IgD-negative memory B cell (primary cell): ENCODE measurements around the gene TNNC2. TPM values are rescaled to one million over a fixed set of nuclear protein-coding genes. Genes with fewer than 3 reads are reported as not detected.
"Not testable (repeated sequence)": the region's sequence is repeated elsewhere in the genome, so short reads cannot be mapped to it uniquely, and the experiment has no call there.

Experiments used
- H3K27ac Mint-ChIP-seq, 3 donors: one replicate each; pipeline ENCODE4 v1.8.0; 2020 to 2022; ENCODE audit warnings: mild to moderate bottlenecking in 3 of 3, mixed read lengths in 3 of 3, moderate library complexity in 1 of 3
- H3K27me3 Mint-ChIP-seq: one replicate; pipeline ENCODE4 v1.8.0; 2021; ENCODE audit warnings: mixed read lengths
- H3K36me3 Mint-ChIP-seq: one replicate; pipeline ENCODE4 v1.8.0; 2020; ENCODE audit warnings: mild to moderate bottlenecking, mixed read lengths
- H3K4me1 Mint-ChIP-seq, 3 donors: one replicate each; pipeline ENCODE4 v1.8.0; 2020 to 2022; ENCODE audit warnings: mixed read lengths in 3 of 3, mild to moderate bottlenecking in 1 of 3
- H3K4me3 Mint-ChIP-seq, 4 donors: one replicate each; pipeline ENCODE4 v1.8.0; 2020 to 2022; ENCODE audit warnings: mild to moderate bottlenecking in 4 of 4, mixed read lengths in 4 of 4, moderate library complexity in 3 of 4
- H3K9me3 Mint-ChIP-seq, 3 donors: one replicate each; pipeline ENCODE4 v1.8.0; 2020 to 2021; ENCODE audit warnings: mixed read lengths in 3 of 3, mild to moderate bottlenecking in 1 of 3
- polyA plus RNA-seq: library from polyadenylated mRNA; unstranded; fragments of 300-500 nt; fragmentation: Illumina TruSeq; gene quantifications from one replicate; pipeline ENCODE4 v1.2.3, GENCODE V29; 2021

Gene TNNC2
- polyA plus RNA-seq, 1 donor from 2014 or later, result 3.2 TPM

DNA sequence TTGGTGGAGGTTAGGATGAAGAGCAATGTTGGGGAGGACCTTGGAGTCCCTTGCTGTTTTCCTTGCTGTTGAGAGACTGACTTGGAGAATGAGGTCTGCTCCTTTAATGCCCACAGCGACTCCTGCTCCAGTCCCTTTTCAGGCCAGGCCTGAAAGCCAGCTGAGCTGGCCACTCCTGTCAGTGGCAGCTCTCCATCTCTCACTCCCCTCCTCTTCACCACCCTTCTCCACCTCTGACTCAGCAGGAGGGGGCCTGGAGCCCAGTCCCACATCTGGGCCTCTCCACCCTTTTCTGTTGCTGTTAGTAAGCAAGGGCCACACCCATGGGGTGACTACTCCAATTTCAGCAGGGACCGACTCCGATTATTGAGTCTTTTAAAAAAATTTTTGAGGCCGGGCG is 8.7 kb upstream of the TNNC2 start:
- Mint-ChIP-seq H3K4me1 (peaks cover 5 to 6% (median 6%) of the 10 kb centered on the region in 3 donors), H3K9me3 (no peaks in the 10 kb centered on the region), H3K27ac (no peak overlapping the region), H3K4me3 (peak overlapping the region; percentile 25 to 72 (median 54)), H3K27me3 (peaks cover 3% of the 10 kb centered on the region), H3K36me3 (no peaks in the 10 kb centered on the region)

DNA sequence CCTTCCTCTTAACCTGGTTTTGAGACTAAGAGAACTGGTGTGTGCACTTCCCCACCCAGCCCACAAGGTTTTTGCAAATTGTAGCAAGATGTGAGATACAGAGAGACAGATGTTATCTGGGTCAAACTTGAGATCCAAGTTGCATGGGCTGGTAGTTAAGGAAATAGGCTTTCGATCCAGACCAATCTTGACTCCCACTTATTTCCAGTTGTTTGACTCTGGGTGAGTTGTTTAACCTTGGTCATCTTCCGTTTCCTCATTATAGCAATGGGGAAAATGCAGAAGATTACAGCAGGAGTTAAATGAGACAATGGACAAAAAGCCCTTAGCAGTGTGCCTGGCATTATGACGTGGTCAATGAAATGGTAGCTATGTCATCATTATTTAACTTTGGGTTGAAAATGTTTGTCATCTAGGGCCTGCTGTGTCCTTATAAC is 8.2 kb upstream of the TNNC2 start:
- Mint-ChIP-seq H3K9me3 (no peaks in the 10 kb centered on the region), H3K27ac (peak overlapping the region in 1 of 3 donors; percentile 19), H3K4me3 (peak overlapping the region; percentile 25 to 72 (median 54)), H3K4me1 (peaks cover 5 to 6% (median 6%) of the 10 kb centered on the region in 3 donors), H3K36me3 (no peaks in the 10 kb centered on the region), H3K27me3 (peaks cover 3% of the 10 kb centered on the region)

GRCh38 chr20:45834797-45835161 is 7.7 kb upstream of the TNNC2 start:
- Mint-ChIP-seq H3K36me3 (no peaks in the 10 kb centered on the region), H3K9me3 (no peaks in the 10 kb centered on the region), H3K4me1 (peaks cover 5 to 6% (median 6%) of the 10 kb centered on the region in 3 donors), H3K4me3 (peak overlapping the region; percentile 66 to 85 (median 78)), H3K27ac (peak overlapping the region in 1 of 3 donors; percentile 19), H3K27me3 (peaks cover 3% of the 10 kb centered on the region)

- Mint-ChIP-seq H3K4me3 (peak overlapping the region; percentile 66 to 87 (median 80)), H3K4me1 (peaks cover 5 to 6% (median 6%) of the 10 kb centered on the region in 3 donors), H3K36me3 (no peaks in the 10 kb centered on the region), H3K27me3 (peaks cover 3% of the 10 kb centered on the region), H3K27ac (peak overlapping the region in 1 of 3 donors; percentile 19), H3K9me3 (no peaks in the 10 kb centered on the region)
These were observed 7.0 kb upstream of the TNNC2 start for GRCh38 chr20:45833883-45834796.

DNA sequence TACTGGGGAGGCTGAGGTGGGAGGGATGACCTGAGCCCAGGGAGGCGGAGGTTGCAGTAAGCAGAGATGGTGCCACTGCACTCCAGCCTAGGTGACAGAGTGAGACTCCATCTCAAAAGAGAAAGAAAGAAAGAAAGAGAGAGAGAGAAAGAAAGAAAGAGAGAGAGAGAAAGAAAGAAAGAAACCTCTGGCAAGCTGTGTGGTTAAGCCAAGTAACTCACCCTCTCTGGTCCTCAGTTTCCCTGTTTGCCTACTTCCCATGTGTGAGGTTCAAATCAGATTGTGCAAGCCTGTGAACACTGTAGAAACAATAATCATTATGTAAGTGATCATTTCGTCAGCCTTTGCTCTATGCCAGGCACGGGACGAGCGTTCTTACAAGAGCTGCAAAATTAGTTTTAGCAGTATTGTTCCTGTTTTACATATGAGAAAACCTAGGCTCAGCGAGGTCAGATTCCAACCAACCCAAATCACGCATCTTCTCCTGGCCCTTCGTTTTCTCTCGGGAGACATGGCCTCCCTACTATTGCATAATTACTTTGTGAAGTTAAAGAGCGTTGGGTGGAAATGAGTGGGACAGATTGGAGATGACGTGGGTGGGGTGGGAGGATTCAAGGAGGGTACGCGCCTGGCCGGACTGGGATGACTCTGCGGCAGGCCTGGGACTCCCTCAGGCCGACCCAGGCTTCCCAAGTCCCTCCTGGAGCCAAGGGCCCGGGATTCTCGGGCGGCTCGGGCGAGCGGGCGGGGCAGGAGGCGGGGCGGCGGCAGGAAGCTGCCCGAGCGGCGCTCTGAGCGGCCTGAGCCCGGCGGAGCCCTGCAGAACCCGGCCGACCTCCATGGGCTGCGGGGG is 6.1 kb upstream of the TNNC2 start, which contains the start of gene SNX21:
TSS of gene SNX21 (plus strand) at position 770 of the 853 bp plus-strand sequence. CDS start 121 bp downstream, outside the sequence.
- H3K36me3 Mint-ChIP-seq, result no peaks in the 10 kb centered on the region
- peaks cover 3% of the 10 kb centered on the region for H3K27me3 Mint-ChIP-seq
- peak within 1 kb of the TSS in 1 of 3 donors; percentile 19 for H3K27ac Mint-ChIP-seq
- H3K9me3 Mint-ChIP-seq, result no peaks in the 10 kb centered on the region
- peak within 1 kb of the TSS; percentile 74 to 95 (median 86) for H3K4me3 Mint-ChIP-seq
- H3K4me1 Mint-ChIP-seq, result peaks cover 5 to 6% (median 6%) of the 10 kb centered on the region in 3 donors

- H3K4me1 Mint-ChIP-seq, result peaks cover 5 to 6% (median 6%) of the 10 kb centered on the region in 3 donors
- H3K9me3 Mint-ChIP-seq, result no peaks in the 10 kb centered on the region
- H3K27ac Mint-ChIP-seq, result no peak overlapping the region
- H3K27me3 Mint-ChIP-seq, result peaks cover 3% of the 10 kb centered on the region
- no peaks in the 10 kb centered on the region for H3K36me3 Mint-ChIP-seq
- peak overlapping the region in 3 of 4 donors; percentile 74 to 87 (median 85) for H3K4me3 Mint-ChIP-seq
These were observed 5.5 kb upstream of the TNNC2 start for GRCh38 chr20:45832619-45833018.

- not testable (repeated sequence) for H3K27ac Mint-ChIP-seq, H3K4me1 Mint-ChIP-seq, H3K9me3 Mint-ChIP-seq, H3K4me3 Mint-ChIP-seq, H3K36me3 Mint-ChIP-seq, H3K27me3 Mint-ChIP-seq
These were observed 2.6 kb upstream of the TNNC2 start for GRCh38 chr20:45829673-45830106.

GRCh38 chr20:45828589-45828988 is 1.5 kb upstream of the TNNC2 start:
- peaks cover 12% of the 10 kb centered on the region for H3K27me3 Mint-ChIP-seq
- no peaks in the 10 kb centered on the region for H3K9me3 Mint-ChIP-seq
- H3K4me1 Mint-ChIP-seq, result peaks cover 11 to 14% (median 13%) of the 10 kb centered on the region in 3 donors
- no peak overlapping the region for H3K4me3 Mint-ChIP-seq
- peak overlapping the region in 1 of 3 donors; percentile 35 for H3K27ac Mint-ChIP-seq
- H3K36me3 Mint-ChIP-seq, result no peaks in the 10 kb centered on the region

DNA sequence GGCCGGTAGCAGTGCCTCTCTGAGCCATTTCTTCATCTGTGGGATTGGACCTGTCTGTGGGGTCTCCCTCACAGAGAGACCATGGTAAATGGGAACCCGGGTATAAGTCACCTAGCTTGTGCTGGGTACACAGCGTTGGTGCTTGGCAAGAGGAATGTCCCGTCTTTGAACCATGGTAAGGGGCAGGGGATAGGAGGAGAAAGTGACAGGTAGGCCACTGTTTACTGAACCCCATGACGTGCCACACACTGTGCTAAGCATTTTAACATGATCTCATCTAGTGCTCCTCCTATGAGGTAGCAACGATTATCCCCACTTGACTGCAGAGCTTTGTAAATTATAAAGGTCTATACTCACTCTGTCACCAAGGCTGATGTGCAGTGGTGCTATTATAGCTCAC is 600 bp upstream of the TNNC2 start:
- H3K4me1 Mint-ChIP-seq, result peaks cover 6 to 11% (median 11%) of the 10 kb centered on the region in 3 donors
- H3K9me3 Mint-ChIP-seq, result no peaks in the 10 kb centered on the region
- no peak overlapping the region for H3K27ac Mint-ChIP-seq
- H3K27me3 Mint-ChIP-seq, result peaks cover 11% of the 10 kb centered on the region
- peak overlapping the region in 1 of 4 donors; percentile 24 for H3K4me3 Mint-ChIP-seq
- H3K36me3 Mint-ChIP-seq, result no peaks in the 10 kb centered on the region

GRCh38 chr20:45826381-45827019 is 612 bp downstream of the TNNC2 start:
- Mint-ChIP-seq H3K4me1 (peaks cover 6 to 13% (median 13%) of the 10 kb centered on the region in 3 donors), H3K4me3 (peak overlapping the region in 1 of 4 donors; percentile 29)

DNA sequence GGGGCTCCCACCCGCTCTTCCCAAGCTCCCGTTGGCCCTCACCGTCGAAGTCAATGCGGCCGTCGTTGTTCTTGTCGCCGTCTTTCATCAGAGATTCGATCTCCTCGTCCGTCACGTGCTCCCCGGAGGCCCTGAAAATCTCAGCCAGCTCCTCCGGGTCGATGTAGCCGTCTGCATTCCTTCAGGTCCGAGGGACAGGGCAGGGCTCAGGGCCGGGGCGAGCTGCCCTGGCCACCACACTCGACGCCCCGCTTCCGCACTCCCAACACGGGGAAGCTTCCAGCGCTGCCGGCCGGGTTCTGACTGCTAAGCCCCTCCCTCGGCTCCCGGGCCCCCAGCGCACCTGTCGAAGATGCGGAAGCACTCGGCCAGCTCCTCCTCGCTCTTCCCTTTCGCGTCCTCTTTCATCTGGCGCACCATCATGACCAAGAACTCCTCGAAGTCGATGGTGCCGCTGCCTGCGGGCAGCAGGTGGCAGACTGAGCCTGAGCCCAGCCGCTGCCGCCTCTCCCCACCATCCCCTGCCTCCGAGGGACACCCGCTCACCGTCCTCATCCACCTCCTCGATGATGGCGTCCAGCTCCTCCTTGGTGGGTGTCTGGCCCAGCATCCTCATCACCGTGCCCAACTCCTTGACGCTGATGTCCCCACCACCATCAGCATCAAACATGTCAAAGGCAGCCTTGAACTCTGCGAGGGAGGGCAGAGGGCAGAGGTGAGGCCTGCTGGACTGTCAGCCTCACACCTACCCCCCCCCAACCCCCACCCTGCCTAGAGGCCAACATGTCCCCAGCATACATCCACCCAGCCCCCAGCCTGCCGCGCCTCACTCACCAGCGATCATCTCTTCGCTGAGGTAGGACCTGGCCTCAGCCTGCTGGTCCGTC is 2.9 kb downstream of the TNNC2 start:
- Mint-ChIP-seq H3K27me3 (peaks cover 13% of the 10 kb centered on the region), H3K27ac (peak overlapping the region; percentile 73 to 96 (median 80)), H3K4me3 (peak overlapping the region; percentile 76 to 89 (median 83)), H3K9me3 (no peaks in the 10 kb centered on the region), H3K36me3 (peaks cover 2% of the 10 kb centered on the region), H3K4me1 (peaks cover 6 to 16% (median 15%) of the 10 kb centered on the region in 3 donors)

More at GRCh38 chr20:45826381-45827019, 612 bp downstream of the TNNC2 start:
- no peaks in the 10 kb centered on the region for H3K36me3 Mint-ChIP-seq
- H3K27ac Mint-ChIP-seq, result no peak overlapping the region
- H3K27me3 Mint-ChIP-seq, result peaks cover 11% of the 10 kb centered on the region
- H3K9me3 Mint-ChIP-seq, result no peaks in the 10 kb centered on the region

DNA sequence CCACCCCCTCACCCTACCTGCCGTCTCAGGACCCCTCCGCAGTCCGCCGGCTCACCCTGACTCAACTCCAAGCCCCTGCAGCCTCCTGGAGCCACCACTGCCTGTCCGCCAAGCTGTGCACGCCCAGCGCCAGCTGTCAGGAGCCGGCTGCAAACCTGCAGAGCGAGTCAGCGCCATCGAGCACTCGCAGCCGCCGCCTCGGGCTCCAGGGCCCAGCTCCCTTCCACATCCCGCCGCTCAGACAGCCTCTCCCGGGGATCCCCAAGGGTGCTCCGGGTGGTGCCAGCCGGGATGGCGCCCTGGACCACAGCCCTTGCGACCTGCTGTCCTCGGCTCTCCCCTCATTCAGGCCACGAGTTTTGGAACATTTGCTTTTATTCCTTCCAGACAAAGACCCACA is 4.3 kb downstream of the TNNC2 start:
- H3K27ac Mint-ChIP-seq, result no peak overlapping the region
- no peaks in the 10 kb centered on the region for H3K9me3 Mint-ChIP-seq
- peak overlapping the region in 2 of 4 donors; percentile 41 to 65 for H3K4me3 Mint-ChIP-seq

GRCh38 chr20:45821947-45822346 is 5.2 kb downstream of the TNNC2 start:
- peaks cover 6 to 16% (median 15%) of the 10 kb centered on the region in 3 donors for H3K4me1 Mint-ChIP-seq
- no peaks in the 10 kb centered on the region for H3K9me3 Mint-ChIP-seq
- peaks cover 13% of the 10 kb centered on the region for H3K27me3 Mint-ChIP-seq
- no peak overlapping the region for H3K27ac Mint-ChIP-seq
- peaks cover 2% of the 10 kb centered on the region for H3K36me3 Mint-ChIP-seq
- H3K4me3 Mint-ChIP-seq, result no peak overlapping the region

More for the DNA sequence above, 4.3 kb downstream of the TNNC2 start:
- H3K36me3 Mint-ChIP-seq, result peaks cover 2% of the 10 kb centered on the region
- H3K4me1 Mint-ChIP-seq, result peaks cover 6 to 16% (median 15%) of the 10 kb centered on the region in 3 donors
- peaks cover 13% of the 10 kb centered on the region for H3K27me3 Mint-ChIP-seq
